Right ventricle myocardium superior (tissue), 1 donor: ENCODE data around the gene MRFAP1L1. TPM values are rescaled to one million over a fixed set of nuclear protein-coding genes. Genes with fewer than 3 reads are reported as not detected.
"Not testable (repeated sequence)": the region's sequence is repeated elsewhere in the genome, so short reads cannot be mapped to it uniquely, and the experiment has no call there.

Source experiments
- ATAC-seq: fragments of 200-7000 bp; cut with Tn5 transposase; one replicate; pipeline ENCODE4 v1.9.1; 2020; ENCODE audit warnings: mild to moderate bottlenecking; ENCODE audit not compliant: poor library complexity
- DNase-seq: peaks from one replicate; pipeline ENCODE4 v3.0.0-alpha.2; 2020
- intact Hi-C: fragments of 100-400 bp; cut with DNase I; formaldehyde crosslinking; loops from one replicate; pipeline ENCODE4 v1.11.2; 2022
- long read RNA-seq: library from polyadenylated mRNA; unstranded; transcript quantifications from one replicate; pipeline ENCODE4 v2.0.0, GENCODE V29; 2021
- total RNA-seq: library from RNA; stranded (reverse); fragmentation: NEBNext Ultra II Directional; extraction: Animal tissue kit (Norgen Biotek cat#: 25700); gene quantifications from one replicate; pipeline ENCODE4 v1.2.1, GENCODE V29; 2021
- donor health status: DM: no; HTN: yes; CAD: no; lungs with severe emphysema.

Gene MRFAP1L1
- 39.7 TPM for total RNA-seq
- long read RNA-seq, transcript MRFAP1L1-202 (1 exons, 2,127 nt) = minor isoform, 15 of 83 reads
- long read RNA-seq, transcript MRFAP1L1-201 (2 exons, 1,593 nt) = major isoform, 61 of 83 reads
- long read RNA-seq, partial matches to known transcripts = 0 of 83 reads
- long read RNA-seq, other reads (novel, unspliced or antisense) = 7 of 83 reads

GRCh38 chr4:6709230-6710114 is at the start of gene MRFAP1L1:
MRFAP1L1 (minus strand) TSS chr4:6709865; CDS start chr4:6709629, 236 bp downstream.
- peak; percentile 98 for DNase-seq
- ATAC-seq = peak; percentile 94
- intact Hi-C loops = loop anchor here (5.0 to 10.0 kb wide), 2 partner anchors 67 to 335 kb away; partner anchors contain the start of genes MRFAP1 and TADA2B

GRCh38 chr4:6758728-6759127 is 49.1 kb upstream of the MRFAP1L1 start:
- intact Hi-C loops = no loop called here
- no peak for ATAC-seq
- DNase-seq = no peak

- intact Hi-C loops, DNase-seq, ATAC-seq: not testable (repeated sequence)
Observed at GRCh38 chr4:6756345-6756744, 46.7 kb upstream of the MRFAP1L1 start.

GRCh38 chr4:6755088-6755753 is 45.6 kb upstream of the MRFAP1L1 start:
- DNase-seq = no peak
- intact Hi-C loops = no loop called here
- ATAC-seq = peak; percentile 14

- DNase-seq (no peak), ATAC-seq (no peak)
- intact Hi-C loops = no loop called here
Observed at GRCh38 chr4:6754481-6755087, 44.9 kb upstream of the MRFAP1L1 start.

GRCh38 chr4:6753891-6754290 is 44.2 kb upstream of the MRFAP1L1 start:
- intact Hi-C loops = no loop called here
- ATAC-seq (no peak), DNase-seq (no peak)

- intact Hi-C loops = no loop called here
- DNase-seq (peak; percentile 60), ATAC-seq (peak; percentile 51)
Observed at GRCh38 chr4:6753103-6753560, 43.5 kb upstream of the MRFAP1L1 start.

- ATAC-seq (no peak), DNase-seq (no peak)
- intact Hi-C loops = no loop called here
Observed at GRCh38 chr4:6752486-6752829, 42.8 kb upstream of the MRFAP1L1 start.

- ATAC-seq = no peak
- intact Hi-C loops = no loop called here
Observed at GRCh38 chr4:6751611-6752485, 42.2 kb upstream of the MRFAP1L1 start.

GRCh38 chr4:6750286-6751221 is 40.9 kb upstream of the MRFAP1L1 start:
- DNase-seq (no peak), ATAC-seq (no peak)
- intact Hi-C loops = no loop called here

More at GRCh38 chr4:6751611-6752485, 42.2 kb upstream of the MRFAP1L1 start:
- no peak for DNase-seq

GRCh38 chr4:6749340-6750171 is 39.9 kb upstream of the MRFAP1L1 start:
- intact Hi-C loops = no loop called here
- DNase-seq = peak; percentile 83
- ATAC-seq = peak; percentile 51

GRCh38 chr4:6748286-6748685 is 38.6 kb upstream of the MRFAP1L1 start:
- DNase-seq (no peak), ATAC-seq (no peak)
- intact Hi-C loops = no loop called here

GRCh38 chr4:6747294-6748051 is 37.8 kb upstream of the MRFAP1L1 start:
- intact Hi-C loops = no loop called here
- peak; percentile 76 for ATAC-seq
- DNase-seq = peak; percentile 72

GRCh38 chr4:6746721-6747293 is 37.1 kb upstream of the MRFAP1L1 start:
- peak; percentile 61 for ATAC-seq
- peak; percentile 65 for DNase-seq
- intact Hi-C loops = no loop called here

GRCh38 chr4:6742989-6743388 is 33.3 kb upstream of the MRFAP1L1 start:
- intact Hi-C loops = no loop called here
- DNase-seq = no peak
- ATAC-seq = no peak
